A549 (cell line): ENCODE results near the gene ZEB1. TPM values are rescaled to one million over a fixed set of nuclear protein-coding genes. Genes with fewer than 3 reads are reported as not detected.

ENCODE experiments used
- ATAC-seq, 2 experiments: fragments of 200-7000 bp in 1 of 2; fragments of >200 bp in 1 of 2; cut with Nextera tagmentation in 1 of 2; cut with Tn5 transposase in 1 of 2; 3 replicates each; pipeline versions ENCODE4 v1.8.0 to v1.9.1; 2018 to 2020; ENCODE audit warnings: mild to moderate bottlenecking in 1 of 2, moderate library complexity in 1 of 2
- CTCF ChIA-PET: fragments of 300-600 bp; sonication (Branson Sonifier 250); formaldehyde crosslinking; extraction: SDS; loops from one replicate; lab custom pipeline; 2021; ENCODE audit warnings: antibody characterized with exemption, inconsistent platforms; lab: Yijun Ruan, JAX
- POLR2A ChIA-PET: fragments of 350-600 bp; formaldehyde crosslinking; extraction: SDS; loops from one replicate; lab custom pipeline; 2021; ENCODE audit warnings: antibody characterized with exemption, inconsistent platforms; lab: Yijun Ruan, JAX
- DNase-seq, 2 experiments: peaks; one replicate each; pipeline versions ENCODE4 v3.0.0 to v3.0.0-alpha.2; 2011 to 2016; ENCODE audit warnings: low read depth in 1 of 2, low spot score in 1 of 2
- FAIRE-seq: peaks from 2 replicates; lab custom pipeline; 2011; peaks lifted over from hg19 to GRCh38; lab: Jason Lieb, UNC
- H3K27ac ChIP-seq, 2 experiments: fragments of >200 bp; sonication (Bioruptor Twin); formaldehyde crosslinking; 3 replicates each; pipeline ENCODE4 v1.5.1; 2016 to 2017
- H3K4me1 ChIP-seq: fragments of >200 bp; sonication (Bioruptor Twin); formaldehyde crosslinking; 3 replicates; pipeline ENCODE4 v1.6.1; 2016
- H3K4me2 ChIP-seq: fragments of >200 bp; sonication (Bioruptor Twin); formaldehyde crosslinking; 3 replicates; pipeline ENCODE4 v1.6.1; 2016
- H3K4me3 ChIP-seq: fragments of >200 bp; sonication (Bioruptor Twin); formaldehyde crosslinking; 3 replicates; pipeline ENCODE4 v1.5.1; 2016
- H3K9me3 ChIP-seq: fragments of >200 bp; sonication (Bioruptor Twin); formaldehyde crosslinking; 3 replicates; pipeline ENCODE4 v1.6.1; 2016
- BCL3 ChIP-seq: fragments of >200 bp; sonication (Bioruptor Twin); formaldehyde crosslinking; IDR thresholded peaks from 3 replicates; pipeline ENCODE4 v1.6.1; 2016
- BHLHE40 ChIP-seq: IDR thresholded peaks from 2 replicates; pipeline ENCODE4 v1.6.1; 2012; ENCODE audit warnings: low read depth, low read length, inconsistent platforms
- CBX8 ChIP-seq: fragments of 200-600 bp; sonication (generic); IDR thresholded peaks from 2 replicates; pipeline ENCODE4 v1.6.1; 2016
- CHD2 ChIP-seq: fragments of 150-350 bp; IDR thresholded peaks from 2 replicates; pipeline ENCODE4 v1.6.1; 2014; ENCODE audit warnings: low read length; ENCODE audit not compliant: partially characterized antibody
- EHMT2 ChIP-seq: fragments of 200-600 bp; sonication (generic); IDR thresholded peaks from 2 replicates; pipeline ENCODE4 v1.6.1; 2016; ENCODE audit warnings: antibody characterized with exemption, low read depth, mild to moderate bottlenecking, moderate library complexity
- ELK1 ChIP-seq: fragments of 150-350 bp; IDR thresholded peaks from 2 replicates; pipeline ENCODE4 v1.6.1; 2014; ENCODE audit warnings: low read depth, mild to moderate bottlenecking, low read length
- FOSB ChIP-seq: fragments of 250-450 bp; sonication (Bioruptor Pico); IDR thresholded peaks from 2 replicates; pipeline ENCODE4 v1.5.0; 2020; ENCODE audit warnings: mild to moderate bottlenecking, moderate library complexity
- FOSL2 ChIP-seq, 2 experiments: fragments of 450-650 bp in 1 of 2; fragments of >200 bp in 1 of 2; sonication (Bioruptor Twin) in 1 of 2; formaldehyde crosslinking; IDR thresholded peaks; 2 replicates each; pipeline versions ENCODE4 v1.5.0 to v1.6.1; 2016 to 2020; ENCODE audit warnings: mild to moderate bottlenecking in 1 of 2, moderate library complexity in 1 of 2
- FOXS1 ChIP-seq: fragments of 250-450 bp; sonication (Bioruptor Pico); IDR thresholded peaks from 2 replicates; pipeline ENCODE4 v1.5.0; 2020; ENCODE audit warnings: mild to moderate bottlenecking, moderate library complexity
- HDAC2 ChIP-seq: fragments of 200-600 bp; sonication (generic); IDR thresholded peaks from 2 replicates; pipeline ENCODE4 v1.6.1; 2016
- HES2 ChIP-seq: fragments of >200 bp; sonication (Bioruptor Twin); formaldehyde crosslinking; IDR thresholded peaks from 2 replicates; pipeline ENCODE4 v1.6.1; 2016
- HMGXB4 ChIP-seq: fragments of 250-450 bp; sonication (Bioruptor Pico); IDR thresholded peaks from 2 replicates; pipeline ENCODE4 v1.5.0; 2021; ENCODE audit warnings: mild to moderate bottlenecking, moderate library complexity, borderline replicate concordance
- HOXA7 ChIP-seq: fragments of 250-450 bp; sonication (Bioruptor Pico); IDR thresholded peaks from 2 replicates; pipeline ENCODE4 v1.5.0; 2020; ENCODE audit warnings: mild to moderate bottlenecking, moderate library complexity
- JUN ChIP-seq, 2 experiments: fragments of >200 bp; sonication (Bioruptor Twin); formaldehyde crosslinking; IDR thresholded peaks; 2 replicates in 1 of 2; 3 replicates in 1 of 2; pipeline ENCODE4 v1.6.1; 2016 to 2017
- MAX ChIP-seq: IDR thresholded peaks from 2 replicates; pipeline ENCODE4 v1.6.1; 2012
- MYC ChIP-seq: IDR thresholded peaks from 2 replicates; pipeline ENCODE4 v1.6.1; 2012; ENCODE audit warnings: mild to moderate bottlenecking, inconsistent platforms, low read length, improper control_type of control experiment, borderline replicate concordance
- NFE2L2 ChIP-seq: fragments of 150-350 bp; conservative IDR thresholded peaks from 2 replicates; pipeline ENCODE4 v1.6.1; 2014; ENCODE audit warnings: low read length
- NPAS2 ChIP-seq: fragments of 250-450 bp; sonication (Bioruptor Pico); IDR thresholded peaks from 2 replicates; pipeline ENCODE4 v1.8.0; 2022; ENCODE audit warnings: mild to moderate bottlenecking, moderate library complexity, borderline replicate concordance
- PBX3 ChIP-seq: IDR thresholded peaks from 2 replicates; pipeline ENCODE4 v1.6.1; 2012
- PHF8 ChIP-seq: fragments of 200-600 bp; sonication (generic); IDR thresholded peaks from 2 replicates; pipeline ENCODE4 v1.6.1; 2016; ENCODE audit warnings: low read depth, mild to moderate bottlenecking, antibody characterized with exemption, moderate library complexity, borderline replicate concordance
- RARB ChIP-seq: fragments of 250-450 bp; sonication (Bioruptor Pico); IDR thresholded peaks from 2 replicates; pipeline ENCODE4 v1.8.0; 2021; ENCODE audit warnings: mild to moderate bottlenecking, moderate library complexity
- RCOR1 ChIP-seq: fragments of 150-350 bp; IDR thresholded peaks from 2 replicates; pipeline ENCODE4 v1.6.1; 2014; ENCODE audit warnings: antibody characterized with exemption, low read length, low read depth
- REST ChIP-seq: fragments of 200-600 bp; sonication (generic); IDR thresholded peaks from 2 replicates; pipeline ENCODE4 v1.6.1; 2016; ENCODE audit warnings: antibody characterized with exemption, mild to moderate bottlenecking, moderate library complexity
- RNF2 ChIP-seq: fragments of 200-600 bp; sonication (generic); IDR thresholded peaks from 2 replicates; pipeline ENCODE4 v1.6.1; 2016; ENCODE audit warnings: low read depth, mild to moderate bottlenecking, antibody characterized with exemption, moderate library complexity, borderline replicate concordance
- SMC3 ChIP-seq: fragments of >200 bp; sonication (Bioruptor Twin); formaldehyde crosslinking; IDR thresholded peaks from 3 replicates; pipeline ENCODE4 v1.6.1; 2018; ENCODE audit warnings: inconsistent platforms
- SREBF2 ChIP-seq: fragments of 450-650 bp; IDR thresholded peaks from 2 replicates; pipeline ENCODE4 v1.6.1; 2014; ENCODE audit warnings: mild to moderate bottlenecking, moderate library complexity
- TFCP2L1 ChIP-seq: fragments of 250-450 bp; sonication (Bioruptor Pico); IDR thresholded peaks from 2 replicates; pipeline ENCODE4 v1.5.0; 2021; ENCODE audit warnings: mild to moderate bottlenecking
- TP53 ChIP-seq: fragments of 250-450 bp; sonication (Bioruptor Pico); IDR thresholded peaks from 2 replicates; pipeline ENCODE4 v1.5.0; 2021; ENCODE audit warnings: mild to moderate bottlenecking, moderate library complexity
- ZNF302 ChIP-seq: fragments of 250-450 bp; sonication (Bioruptor Pico); IDR thresholded peaks from 2 replicates; pipeline ENCODE4 v1.9.0; 2021; ENCODE audit warnings: inconsistent platforms, mild to moderate bottlenecking, moderate library complexity
- WGBS: methylation state at CpG from one replicate; pipeline ENCODE4 v1.1.6; 2017; ENCODE audit errors: missing lambda C conversion rate; 5-methylcytosine and 5-hydroxymethylcytosine counted together
- polyA minus RNA-seq: library from RNA; depleted of rRNA, polyadenylated mRNA; stranded (reverse); fragments of >200 nt; gene quantifications from 2 replicates; pipeline ENCODE4 v1.2.3, GENCODE V29; 2011; rRNA and poly(A)+ RNA removed
- polyA plus RNA-seq, 4 experiments: library from polyadenylated mRNA; depleted of rRNA in 3 of 4; stranded (reverse); fragments of >200 nt; fragmentation: RNase III in 1 of 4; extraction: RNeasy Plus Mini Kit Qiagen cat#74134 plus additional on column Dnase treatment in 1 of 4; gene quantifications; 2 replicates in 3 of 4; 3 replicates in 1 of 4; pipeline ENCODE4 v1.2.3, GENCODE V29; 2011 to 2017

Gene ZEB1
- 22.8 and 23.8 TPM in 2 replicates for polyA plus RNA-seq (2011; rRNA removed)
- 2.3 and 2.8 TPM in 2 replicates for polyA plus RNA-seq (2012; cell fraction: cytosol; rRNA removed)
- polyA plus RNA-seq (2012; cell fraction: nucleus; rRNA removed) = 2.7 and 3.1 TPM in 2 replicates
- 8.1 to 8.5 TPM (median 8.1 TPM) in 3 replicates for polyA plus RNA-seq (2017; fragmentation: RNase III; extraction: RNeasy Plus Mini Kit Qiagen cat#74134 plus additional on column Dnase treatment)
- polyA minus RNA-seq = 27.3 and 31.1 TPM in 2 replicates

- Histone ChIP-seq H3K27ac (peak within 1 kb of the TSS; percentile 97 to 98), H3K4me3 (peak within 1 kb of the TSS; percentile 88), H3K9me3 (no peaks in the 10 kb centered on the region), H3K4me2 (peak within 1 kb of the TSS; percentile 91), H3K4me1 (peaks cover 16% of the 10 kb centered on the region; the same call in 2 of the 3 replicates)
- ATAC-seq = peak; percentile 85 to 87
- DNase-seq = peak; percentile 67 to 96
- under 1% methylated on average over 49 of the region's 71 CpGs for WGBS
- CTCF ChIA-PET = interaction anchor here (0.7 kb wide), 1 partner anchor 564 kb away, joined by 3 read pairs; no protein-coding TSS in a partner anchor
- POLR2A ChIA-PET = interaction anchor here (0.6 to 4.2 kb wide), 2 partner anchors 287 to 566 kb away, joined by 3 to 16 read pairs; partner anchors contain the start of gene ZNF438
- no peak for FAIRE-seq
- no peak for TF ChIP-seq HES2
- no peak for TF ChIP-seq CHD2
- no peak for TF ChIP-seq TFCP2L1 (CRISPR knock-in tag)
- no peak for TF ChIP-seq SREBF2
- 0 out of 2 replicates have a peak, but pooled peaks have one; percentile 42 for TF ChIP-seq RCOR1
- TF ChIP-seq RARB (CRISPR knock-in tag) = no peak
- no peak for TF ChIP-seq FOSL2 (IDR thresholded peaks at IDR 0.05)
- TF ChIP-seq FOSL2 (CRISPR knock-in tag; IDR thresholded peaks at IDR 0.05) = 0 out of 2 replicates have a peak, but pooled peaks have one; percentile 2
- TF ChIP-seq HMGXB4 (CRISPR knock-in tag) = no peak
- no peak for TF ChIP-seq BHLHE40
- no peak for TF ChIP-seq BCL3
- TF ChIP-seq FOXS1 (CRISPR knock-in tag) = no peak
- no peak for TF ChIP-seq PBX3
- peak; percentile 43; the same call in 2 of the 3 replicates for TF ChIP-seq SMC3
- TF ChIP-seq NFE2L2 = no peak
- no peak for TF ChIP-seq ELK1
- no peak for TF ChIP-seq HOXA7 (CRISPR knock-in tag)
- 0 out of 2 replicates have a peak, but pooled peaks have one; percentile 35 for TF ChIP-seq MYC
- no peak for TF ChIP-seq NPAS2
- peak; percentile 43; the same call in 1 of the 2 replicates for TF ChIP-seq PHF8
- no peak for TF ChIP-seq EHMT2
- TF ChIP-seq RNF2 = no peak
- no peak for TF ChIP-seq CBX8
- TF ChIP-seq JUN (IDR thresholded peaks at IDR 0.05) = peak in 1 of 2 experiments; percentile 88; a peak in 3 of 5 replicates
- TF ChIP-seq REST = no peak
- no peak; the same call in 1 of the 2 replicates for TF ChIP-seq HDAC2
- TF ChIP-seq ZNF302 (CRISPR knock-in tag) = no peak
- TF ChIP-seq TP53 (CRISPR knock-in tag) = no peak
- TF ChIP-seq FOSB (CRISPR knock-in tag) = no peak
- TF ChIP-seq MAX = no peak; the same call in 1 of the 2 replicates
Observed at GRCh38 chr10:31318854-31319601, at the start of gene ZEB1. TSS of gene ZEB1 (plus strand) at chr10:31319216. CDS start at chr10:31319235, 19 bp downstream.
